CD8-positive, alpha-beta memory T cell (primary cell): ENCODE data around the gene TRIM14. TPM values are rescaled to one million over a fixed set of nuclear protein-coding genes. Genes with fewer than 3 reads are reported as not detected.
A peak's percentile ranks its signal among the peaks of the same experiment; 100 is the strongest.

Experiments
- CTCF ChIA-PET: fragments of 350-600 bp; sonication (Branson Sonifier 250); formaldehyde crosslinking; loops from one replicate; lab custom pipeline; 2021; ENCODE audit warnings: antibody characterized with exemption; lab: Charles Lee
- POLR2A ChIA-PET: fragments of 350-600 bp; sonication (Branson Sonifier 250); formaldehyde crosslinking; loops from one replicate; lab custom pipeline; 2021; ENCODE audit warnings: antibody characterized with exemption; lab: Charles Lee
- DNase-seq, 5 donors: peaks; one replicate each; pipeline versions ENCODE4 v3.0.0 to v3.0.0-alpha.2; 2020 to 2022; ENCODE audit warnings: mixed read lengths in 1 of 5
- H3K27ac ChIP-seq: one replicate; pipeline ENCODE4 v1.7.0; 2013; ENCODE audit warnings: low read depth, mild to moderate bottlenecking, low read length, moderate library complexity
- H3K27me3 ChIP-seq: 2 replicates; pipeline ENCODE4 v1.7.0; 2013; ENCODE audit warnings: low read length, mild to moderate bottlenecking; ENCODE audit not compliant: insufficient read depth, poor library complexity, severe bottlenecking
- H3K36me3 ChIP-seq: 2 replicates; pipeline ENCODE4 v1.7.0; 2013; ENCODE audit warnings: mild to moderate bottlenecking, low read length, moderate library complexity; ENCODE audit not compliant: insufficient read depth
- H3K4me1 ChIP-seq: 2 replicates; pipeline ENCODE4 v1.7.0; 2013; ENCODE audit warnings: mild to moderate bottlenecking, low read length, moderate library complexity; ENCODE audit not compliant: insufficient read depth
- H3K4me3 ChIP-seq: 2 replicates; pipeline ENCODE4 v1.7.0; 2013; ENCODE audit warnings: mild to moderate bottlenecking, low read length
- H3K9me3 ChIP-seq: 2 replicates; pipeline ENCODE4 v1.7.0; 2013; ENCODE audit warnings: mild to moderate bottlenecking, low read length
- H3K27ac Mint-ChIP-seq, 8 donors: one replicate each; pipeline ENCODE4 v1.8.0; 2020 to 2021; ENCODE audit warnings: mixed read lengths in 8 of 8, mild to moderate bottlenecking in 6 of 8, inconsistent platforms in 3 of 8, moderate library complexity in 3 of 8
- H3K27me3 Mint-ChIP-seq, 2 donors: one replicate each; pipeline ENCODE4 v1.8.0; 2020 to 2021; ENCODE audit warnings: mixed read lengths in 2 of 2, mild to moderate bottlenecking in 1 of 2, moderate library complexity in 1 of 2
- H3K36me3 Mint-ChIP-seq, 3 donors: one replicate each; pipeline ENCODE4 v1.8.0; 2020 to 2021; ENCODE audit warnings: mixed read lengths in 3 of 3, inconsistent platforms in 1 of 3, mild to moderate bottlenecking in 1 of 3
- H3K4me1 Mint-ChIP-seq, 3 donors: one replicate each; pipeline ENCODE4 v1.8.0; 2020 to 2021; ENCODE audit warnings: mixed read lengths in 3 of 3, inconsistent platforms in 1 of 3, mild to moderate bottlenecking in 1 of 3
- H3K4me3 Mint-ChIP-seq, 7 donors: one replicate each; pipeline ENCODE4 v1.8.0; 2020 to 2021; ENCODE audit warnings: mixed read lengths in 7 of 7, mild to moderate bottlenecking in 6 of 7, moderate library complexity in 4 of 7, inconsistent platforms in 2 of 7
- H3K9me3 Mint-ChIP-seq, 5 donors: one replicate each; pipeline ENCODE4 v1.8.0; 2020 to 2022; ENCODE audit warnings: mixed read lengths in 5 of 5, mild to moderate bottlenecking in 3 of 5, moderate library complexity in 2 of 5, inconsistent platforms in 1 of 5
- polyA plus RNA-seq: library from polyadenylated mRNA; unstranded; fragments of 300-500 nt; fragmentation: Illumina TruSeq; gene quantifications from one replicate; pipeline ENCODE4 v1.2.3, GENCODE V29; 2021
- total RNA-seq, 2 experiments: library from RNA; stranded (reverse); gene quantifications; one replicate each; pipeline ENCODE4 v1.2.3, GENCODE V29; 2021

Gene TRIM14
- 10 to 100 TPM; 46.2 to 52.1 TPM for total RNA-seq
- 92.5 TPM for polyA plus RNA-seq

- H3K9me3 ChIP-seq = no peaks in the 10 kb centered on the region
- H3K36me3 ChIP-seq = no peaks in the 10 kb centered on the region
- H3K27ac ChIP-seq = peak within 1 kb of the TSS; percentile 59
- Mint-ChIP-seq H3K4me1 (peaks cover 45 to 70% (median 61%) of the 10 kb centered on the region in 3 donors), H3K9me3 (no peaks in the 10 kb centered on the region), H3K4me3 (peak within 1 kb of the TSS; percentile 86 to 95 (median 90)), H3K36me3 (peaks cover 4 to 27% (median 5%) of the 10 kb centered on the region in 3 donors), H3K27ac (peak within 1 kb of the TSS; percentile 85 to 99 (median 96)), H3K27me3 (no peaks in the 10 kb centered on the region)
- DNase-seq = peak; percentile 46 to 73 (median 58)
- ChIA-PET CTCF (interaction anchor here (0.7 to 7.4 kb wide), 21 partner anchors 10 to 199 kb away, joined by 3 to 92 read pairs (median 3); partner anchors contain the start of genes CORO2A, TBC1D2 and TRMO), POLR2A (interaction anchor here (0.6 to 3.8 kb wide), 14 partner anchors 10 to 220 kb away, joined by 3 to 49 read pairs (median 4); partner anchors contain the start of genes CORO2A and TBC1D2)
- H3K4me3 ChIP-seq = peak within 1 kb of the TSS; percentile 95
- peaks cover 43% of the 10 kb centered on the region for H3K4me1 ChIP-seq
- no peaks in the 10 kb centered on the region for H3K27me3 ChIP-seq
These were observed at the start of gene TRIM14 for GRCh38 chr9:98118640-98119601. Gene TRIM14, minus strand, starts transcription at chr9:98119222. Its CDS starts 34 bp downstream, at chr9:98119188.

GRCh38 chr9:98168153-98168780 lies 49.2 kb upstream of the TRIM14 start:
- CTCF ChIA-PET = no interaction called here
- no peaks in the 10 kb centered on the region for H3K9me3 ChIP-seq
- H3K4me3 ChIP-seq = peak overlapping the region; percentile 6

GRCh38 chr9:98164912-98165311 lies 45.9 kb upstream of the TRIM14 start:
- no peak overlapping the region for H3K4me3 ChIP-seq
- no peaks in the 10 kb centered on the region for H3K9me3 Mint-ChIP-seq
- peak overlapping the region in 5 of 8 donors; percentile 22 to 88 (median 83) for H3K27ac Mint-ChIP-seq
- H3K4me1 ChIP-seq = peaks cover 24% of the 10 kb centered on the region
- H3K27me3 ChIP-seq = no peaks in the 10 kb centered on the region
- POLR2A ChIA-PET = no interaction called here
- H3K4me3 Mint-ChIP-seq = peak overlapping the region in 1 of 7 donors; percentile 15
- no peaks in the 10 kb centered on the region for H3K9me3 ChIP-seq
- CTCF ChIA-PET = no interaction called here
- H3K4me1 Mint-ChIP-seq = peaks cover 51 to 73% (median 68%) of the 10 kb centered on the region in 3 donors
- H3K27me3 Mint-ChIP-seq = no peaks in the 10 kb centered on the region
- H3K36me3 Mint-ChIP-seq = peaks cover 0 to 3% (median 0%) of the 10 kb centered on the region in 3 donors
- H3K27ac ChIP-seq = no peak overlapping the region
- H3K36me3 ChIP-seq = no peaks in the 10 kb centered on the region
- DNase-seq = no peak

More at GRCh38 chr9:98168153-98168780, 49.2 kb upstream of the TRIM14 start:
- no peaks in the 10 kb centered on the region for H3K9me3 Mint-ChIP-seq
- Histone ChIP-seq H3K27ac (no peak overlapping the region), H3K27me3 (no peaks in the 10 kb centered on the region), H3K4me1 (peaks cover 28% of the 10 kb centered on the region), H3K36me3 (no peaks in the 10 kb centered on the region)
- POLR2A ChIA-PET = no interaction called here
- peak overlapping the region; percentile 7 to 98 (median 88) for H3K27ac Mint-ChIP-seq
- no peaks in the 10 kb centered on the region for H3K27me3 Mint-ChIP-seq
- H3K4me3 Mint-ChIP-seq = peak overlapping the region in 3 of 7 donors; percentile 17 to 48 (median 32)
- DNase-seq = no peak
- H3K4me1 Mint-ChIP-seq = peaks cover 59 to 78% (median 73%) of the 10 kb centered on the region in 3 donors
- H3K36me3 Mint-ChIP-seq = peaks cover 0 to 3% (median 0%) of the 10 kb centered on the region in 3 donors

- peaks cover 15% of the 10 kb centered on the region for H3K4me1 ChIP-seq
- H3K36me3 ChIP-seq = no peaks in the 10 kb centered on the region
- POLR2A ChIA-PET = no interaction called here
- H3K36me3 Mint-ChIP-seq = peaks cover 0 to 3% (median 1%) of the 10 kb centered on the region in 3 donors
- H3K9me3 Mint-ChIP-seq = no peaks in the 10 kb centered on the region
- H3K27ac Mint-ChIP-seq = peak overlapping the region in 1 of 8 donors; percentile 25
- H3K27me3 Mint-ChIP-seq = no peaks in the 10 kb centered on the region
- no peaks in the 10 kb centered on the region for H3K27me3 ChIP-seq
- no peak overlapping the region for H3K27ac ChIP-seq
- H3K4me3 ChIP-seq = no peak overlapping the region
- H3K9me3 ChIP-seq = no peaks in the 10 kb centered on the region
- no peak for DNase-seq
- peaks cover 48 to 67% (median 63%) of the 10 kb centered on the region in 3 donors for H3K4me1 Mint-ChIP-seq
- H3K4me3 Mint-ChIP-seq = no peak overlapping the region
- CTCF ChIA-PET = no interaction called here
These were observed 43.6 kb upstream of the TRIM14 start for GRCh38 chr9:98162613-98163012.

- DNase-seq = no peak
- Histone ChIP-seq H3K4me3 (no peak overlapping the region), H3K4me1 (peaks cover 15% of the 10 kb centered on the region), H3K36me3 (no peaks in the 10 kb centered on the region), H3K9me3 (no peaks in the 10 kb centered on the region), H3K27me3 (no peaks in the 10 kb centered on the region), H3K27ac (no peak overlapping the region)
- Mint-ChIP-seq H3K27me3 (no peaks in the 10 kb centered on the region), H3K9me3 (no peaks in the 10 kb centered on the region), H3K4me1 (peaks cover 46 to 60% (median 56%) of the 10 kb centered on the region in 3 donors), H3K27ac (peak overlapping the region in 1 of 8 donors; percentile 25), H3K4me3 (no peak overlapping the region), H3K36me3 (peaks cover 0 to 7% (median 5%) of the 10 kb centered on the region in 3 donors)
- POLR2A ChIA-PET = no interaction called here
- CTCF ChIA-PET = no interaction called here
These were observed 42.8 kb upstream of the TRIM14 start for GRCh38 chr9:98161851-98162250.

- Mint-ChIP-seq H3K36me3 (peaks cover 0 to 20% (median 7%) of the 10 kb centered on the region in 3 donors), H3K4me1 (peaks cover 38 to 42% (median 41%) of the 10 kb centered on the region in 3 donors), H3K27me3 (no peaks in the 10 kb centered on the region), H3K27ac (peak overlapping the region in 3 of 8 donors; percentile 1 to 81 (median 17)), H3K4me3 (no peak overlapping the region), H3K9me3 (no peaks in the 10 kb centered on the region)
- ChIA-PET CTCF (no interaction called here), POLR2A (no interaction called here)
- no peaks in the 10 kb centered on the region for H3K9me3 ChIP-seq
- no peak overlapping the region for H3K27ac ChIP-seq
- no peaks in the 10 kb centered on the region for H3K36me3 ChIP-seq
- H3K4me1 ChIP-seq = peaks cover 15% of the 10 kb centered on the region
- H3K4me3 ChIP-seq = no peak overlapping the region
- no peak for DNase-seq
- H3K27me3 ChIP-seq = no peaks in the 10 kb centered on the region
These were observed 40.8 kb upstream of the TRIM14 start for GRCh38 chr9:98159790-98160189.

- Mint-ChIP-seq H3K4me1 (peaks cover 33 to 37% (median 36%) of the 10 kb centered on the region in 3 donors), H3K36me3 (peaks cover 0 to 24% (median 7%) of the 10 kb centered on the region in 3 donors), H3K4me3 (no peak overlapping the region), H3K27me3 (no peaks in the 10 kb centered on the region), H3K9me3 (no peaks in the 10 kb centered on the region), H3K27ac (peak overlapping the region in 3 of 8 donors; percentile 70 to 91 (median 81))
- H3K27me3 ChIP-seq = no peaks in the 10 kb centered on the region
- H3K9me3 ChIP-seq = no peaks in the 10 kb centered on the region
- DNase-seq = no peak
- H3K4me1 ChIP-seq = peaks cover 14% of the 10 kb centered on the region
- H3K27ac ChIP-seq = no peak overlapping the region
- POLR2A ChIA-PET = interaction anchor here (0.9 kb wide), 1 partner anchor 55 kb away, joined by 7 read pairs; no protein-coding TSS in a partner anchor
- no peak overlapping the region for H3K4me3 ChIP-seq
- CTCF ChIA-PET = no interaction called here
- no peaks in the 10 kb centered on the region for H3K36me3 ChIP-seq
These were observed 40.3 kb upstream of the TRIM14 start for GRCh38 chr9:98159301-98159700.
